HG03521 (cell line): ENCODE measurements around the gene SNED1.

Source experiments
- ATAC-seq: cut with Tn5 transposase; IDR thresholded peaks from one replicate; pipeline ENCODE4 v1.9.1; 2021; ENCODE audit warnings: mild to moderate bottlenecking, moderate library complexity; ENCODE audit not compliant: unreplicated experiment

Gene SNED1

GRCh38 chr2:241123816-241124536, 125.6 kb downstream of the SNED1 start:
- ATAC-seq, result no peak

GRCh38 chr2:241125626-241126025, 127.2 kb downstream of the SNED1 start:
- no peak for ATAC-seq

GRCh38 chr2:241126201-241126611, 127.8 kb downstream of the SNED1 start:
- ATAC-seq, result no peak

- no peak for ATAC-seq
These were observed 128.4 kb downstream of the SNED1 start for GRCh38 chr2:241126771-241127202.

- ATAC-seq, result no peak
These were observed 129.8 kb downstream of the SNED1 start for GRCh38 chr2:241128266-241128665.

GRCh38 chr2:241129086-241129871, 130.9 kb downstream of the SNED1 start:
- no peak for ATAC-seq

GRCh38 chr2:241130316-241130715, 131.9 kb downstream of the SNED1 start:
- ATAC-seq, result no peak

GRCh38 chr2:241131531-241131930, 133.1 kb downstream of the SNED1 start:
- ATAC-seq, result no peak

GRCh38 chr2:241132538-241133435, 134.4 kb downstream of the SNED1 start:
- no peak for ATAC-seq

- ATAC-seq, result no peak
These were observed 135.0 kb downstream of the SNED1 start for GRCh38 chr2:241133436-241133820.

GRCh38 chr2:241134711-241135110, 136.3 kb downstream of the SNED1 start:
- no peak for ATAC-seq

- ATAC-seq, result no peak
These were observed 137.3 kb downstream of the SNED1 start for GRCh38 chr2:241135737-241136136.

- ATAC-seq, result no peak
These were observed 137.8 kb downstream of the SNED1 start for GRCh38 chr2:241136191-241136590.

GRCh38 chr2:241136661-241137260, 138.3 kb downstream of the SNED1 start:
- ATAC-seq, result no peak

GRCh38 chr2:241137276-241138190, 139.1 kb downstream of the SNED1 start:
- ATAC-seq, result no peak

- no peak for ATAC-seq
These were observed 140.1 kb downstream of the SNED1 start for GRCh38 chr2:241138471-241138870.

- no peak for ATAC-seq
These were observed 141.4 kb downstream of the SNED1 start for GRCh38 chr2:241139531-241140444.

GRCh38 chr2:241140445-241140840, 142.0 kb downstream of the SNED1 start:
- ATAC-seq, result no peak
